ENCODE measurements around the gene ERC2. TPM values are rescaled to one million over a fixed set of nuclear protein-coding genes. Genes with fewer than 3 reads are reported as not detected.

The ERC2 gene
- total and polyA plus RNA-seq, 2 of the 8 experiments (the other 6 are each of a cell fraction or from before 2014, with no cell fraction given) = 16.4 to 22.8 TPM

- Histone ChIP-seq H3K4me3 (ENCODE audit: extremely low read depth in 1 of 4, insufficient read depth in 2 of 4, low read depth in 3 of 4, low read length in 4 of 4) (no peak overlapping the region), H2BK5ac (ENCODE audit: low read depth, low read length) (no peak overlapping the region), H3K79me2 (ENCODE audit: control insufficient read depth in 1 of 2, insufficient read depth in 2 of 2, low read length in 2 of 2) (no peaks in the 10 kb centered on the region), H3K14ac (ENCODE audit: insufficient read length) (no peak overlapping the region), H3K27ac (ENCODE audit: low read depth, low read length) (no peak overlapping the region), H4K5ac (ENCODE audit: insufficient read length, low read depth, low read length) (no peak overlapping the region), H3K9me3 (ENCODE audit: insufficient read depth in 2 of 2, low read depth in 1 of 2, low read length in 1 of 2) (no peaks in the 10 kb centered on the region), H3K36me3 (ENCODE audit: control insufficient read depth in 2 of 4, insufficient read depth in 4 of 4, low read length in 3 of 4) (no peaks in the 10 kb centered on the region), H3K4me2 (ENCODE audit: insufficient read depth in 1 of 2, low read depth in 2 of 2, low read length in 2 of 2) (no peak overlapping the region), H3K79me1 (ENCODE audit: low read depth, low read length) (no peaks in the 10 kb centered on the region), H4K8ac (ENCODE audit: extremely low read depth, insufficient read depth, low read length) (no peak overlapping the region), H4K91ac (replicated peaks; ENCODE audit: insufficient read length, low read length) (no peak overlapping the region), H2BK12ac (ENCODE audit: low read depth, low read length) (no peak overlapping the region), H2BK120ac (replicated peaks; ENCODE audit: low read depth, low read length) (no peak overlapping the region), H3K4me1 (replicated peaks in 1 of 4; ENCODE audit: control insufficient read depth in 3 of 4, insufficient read depth in 4 of 4, low read length in 3 of 4) (peaks cover 0 to 7% (median 0%) of the 10 kb centered on the region in 4 experiments; a peak in 5 of 7 replicates), H2AFZ (ENCODE audit: low read length) (no peak overlapping the region), H2BK15ac (ENCODE audit: low read length) (no peak overlapping the region), H3K56ac (replicated peaks; ENCODE audit: insufficient read length, low read depth, low read length) (no peak overlapping the region), H3K9ac (replicated peaks in 1 of 4; ENCODE audit: extremely low read depth in 1 of 4, low read depth in 3 of 4, low read length in 3 of 4) (no peak overlapping the region), H3K23ac (ENCODE audit: insufficient read length) (no peak overlapping the region), H3K18ac (ENCODE audit: extremely low read depth, low read length) (no peak overlapping the region), H4K20me1 (replicated peaks in 1 of 2; ENCODE audit: control insufficient read depth in 1 of 2, insufficient read depth in 2 of 2, low read length in 2 of 2) (no peaks in the 10 kb centered on the region), H2BK20ac (ENCODE audit: low read length) (no peak overlapping the region), H3K23me2 (ENCODE audit: low read depth, low read length) (no peaks in the 10 kb centered on the region; the same call in 1 of the 2 replicates), H2AK5ac (ENCODE audit: low read depth, low read length) (no peak overlapping the region), H3K4ac (replicated peaks; ENCODE audit: insufficient read length, low read depth, low read length) (no peak overlapping the region), H3K27me3 (replicated peaks in 1 of 4; ENCODE audit: control insufficient read depth in 3 of 4, extremely low read depth in 1 of 4, insufficient read depth in 3 of 4, low read length in 3 of 4) (no peaks in the 10 kb centered on the region)
- CTCF ChIA-PET (ENCODE audit: partially characterized antibody) = interaction anchor here (0.7 to 3.0 kb wide), 8 partner anchors 11 to 240 kb away, joined by 3 to 16 read pairs (median 3); no protein-coding TSS in a partner anchor
- 73 to 100% methylated on average over 1 to 5 of the region's 5 CpGs for WGBS, 2 experiments (ENCODE audit: extremely low coverage in 1 of 2, insufficient coverage in 1 of 2, insufficient read length in 1 of 2, insufficient replicate concordance in 2 of 2, low coverage in 1 of 2, low lambda C conversion rate in 2 of 2, missing lambda C conversion rate in 1 of 2)
- POLR2A ChIA-PET (ENCODE audit: partially characterized antibody) = interaction anchor here (1.0 kb wide), 1 partner anchor 236 kb away, joined by 3 read pairs; no protein-coding TSS in a partner anchor
- FAIRE-seq (no peak), DNase-seq (ENCODE audit: low read depth in 1 of 2, low spot score in 2 of 2) (no peak)
- no peak for TF ChIP-seq CTBP2 (IDR thresholded peaks at IDR 0.05; ENCODE audit: borderline replicate concordance, insufficient read depth, insufficient read length, low read length)
- TF ChIP-seq EZH2 (IDR thresholded peaks at IDR 0.05; ENCODE audit: low read depth, low read length, severe bottlenecking) = no peak
- no peak for TF ChIP-seq ASH2L (IDR thresholded peaks at IDR 0.05; ENCODE audit: low read length)
- no peak for TF ChIP-seq TBP (IDR thresholded peaks at IDR 0.05; ENCODE audit: low read depth, low read length)
- no peak for TF ChIP-seq CBX5 (IDR thresholded peaks at IDR 0.05; ENCODE audit: low read depth, low read length)
- TF ChIP-seq YY1 (IDR thresholded peaks at IDR 0.05; ENCODE audit: low read depth, low read length) = 0 out of 2 replicates have a peak, but pooled peaks have one; percentile 41
- peak in 2 of 3 experiments; percentile 16 to 31; a peak in 2 of 4 replicates for TF ChIP-seq CTCF (IDR thresholded peaks at IDR 0.05; ENCODE audit: control extremely low read depth in 1 of 3, insufficient read depth in 1 of 3, low read depth in 1 of 3, low read length in 3 of 3)
- TF ChIP-seq POU5F1 (IDR thresholded peaks at IDR 0.05; ENCODE audit: low read depth, low read length) = no peak
Observed at GRCh38 chr3:55723653-55724406, 744.4 kb downstream of the ERC2 start.

Data from H1 (cell line).